IPS DF 4.7 (cell line): Measurements from ENCODE around the gene VASH1.
"Not testable (repeated sequence)": the region's sequence is repeated elsewhere in the genome, so short reads cannot be mapped to it uniquely, and the experiment has no call there.

Experiments used
- DNase-seq: peaks from one replicate; pipeline ENCODE4 v3.0.0-alpha.2; 2013; ENCODE audit warnings: low spot score; ENCODE audit errors: extremely low read depth

Gene VASH1

DNA sequence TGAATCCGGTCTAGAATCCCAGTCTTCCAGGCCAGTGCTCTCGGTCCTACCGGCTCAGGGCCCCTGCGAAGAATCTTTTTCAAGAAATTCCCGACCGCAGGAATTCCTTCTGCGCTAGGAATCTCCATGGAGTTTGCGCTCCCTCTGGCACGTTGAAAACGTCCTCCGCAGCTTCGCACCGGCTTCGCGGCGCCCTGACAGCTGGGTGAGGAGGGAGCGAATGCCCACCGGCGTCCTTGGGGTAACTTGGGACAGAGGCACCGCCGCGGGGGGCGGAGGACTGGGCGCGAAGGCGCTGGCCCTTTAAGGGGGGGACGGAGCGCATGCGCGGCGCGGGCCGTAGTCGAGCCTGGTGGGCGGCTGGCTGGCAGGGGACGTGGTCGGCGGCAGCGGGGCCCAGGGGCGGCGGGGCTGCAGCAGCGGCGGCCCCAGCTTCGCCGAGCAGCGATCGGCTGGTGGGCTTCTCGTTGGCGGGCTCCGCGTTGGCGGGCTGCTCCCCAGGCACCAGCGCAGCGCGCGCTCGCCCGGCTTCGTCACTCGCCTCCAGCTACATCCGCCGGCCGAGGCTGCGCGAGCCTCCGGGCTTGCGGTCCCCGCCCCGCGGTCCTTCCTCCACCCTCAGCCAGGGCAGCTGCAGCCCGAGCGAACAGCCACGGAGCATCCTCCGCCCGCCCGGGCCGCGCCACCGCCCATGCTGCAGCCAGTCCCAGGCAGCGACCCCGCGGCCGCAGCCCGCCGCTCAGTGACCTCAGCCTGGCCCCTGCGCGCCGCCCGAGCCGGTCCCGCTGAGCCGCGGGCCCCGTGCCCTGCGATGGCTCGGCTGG lies at the start of gene VASH1:
Gene VASH1, plus strand, starts transcription at position 333 of the 824 bp plus-strand sequence. CDS start 1,354 bp downstream, outside the sequence.
- DNase-seq, result no peak

- no peak for DNase-seq
Observed at GRCh38 chr14:76713121-76713520, 48.1 kb upstream of the VASH1 start.

- no peak for DNase-seq
Observed at GRCh38 chr14:76714470-76714869, 46.8 kb upstream of the VASH1 start.

DNA sequence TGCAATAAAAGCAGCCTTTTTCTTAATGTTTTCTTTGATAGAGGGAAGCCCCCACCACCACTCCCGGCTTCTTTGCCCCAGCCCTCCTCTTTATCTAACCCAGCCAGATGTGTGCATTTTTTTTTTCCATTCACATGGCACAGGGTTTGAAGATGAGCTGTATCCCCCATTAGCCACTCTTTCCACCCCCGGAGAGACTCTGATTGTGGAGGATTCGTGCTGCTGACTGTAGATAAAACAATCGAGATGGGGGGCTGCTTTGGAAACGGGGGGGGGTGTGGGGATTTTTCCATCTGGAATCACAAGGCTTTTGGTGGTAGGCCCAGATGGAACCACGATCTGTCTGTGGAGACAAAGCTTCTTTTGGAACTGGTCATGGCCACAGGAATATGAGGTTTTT lies 46.2 kb upstream of the VASH1 start:
- DNase-seq, result no peak

- DNase-seq, result no peak
Observed at GRCh38 chr14:76715511-76716081, 45.7 kb upstream of the VASH1 start.

GRCh38 chr14:76716285-76716684 lies 45.0 kb upstream of the VASH1 start:
- no peak for DNase-seq

DNA sequence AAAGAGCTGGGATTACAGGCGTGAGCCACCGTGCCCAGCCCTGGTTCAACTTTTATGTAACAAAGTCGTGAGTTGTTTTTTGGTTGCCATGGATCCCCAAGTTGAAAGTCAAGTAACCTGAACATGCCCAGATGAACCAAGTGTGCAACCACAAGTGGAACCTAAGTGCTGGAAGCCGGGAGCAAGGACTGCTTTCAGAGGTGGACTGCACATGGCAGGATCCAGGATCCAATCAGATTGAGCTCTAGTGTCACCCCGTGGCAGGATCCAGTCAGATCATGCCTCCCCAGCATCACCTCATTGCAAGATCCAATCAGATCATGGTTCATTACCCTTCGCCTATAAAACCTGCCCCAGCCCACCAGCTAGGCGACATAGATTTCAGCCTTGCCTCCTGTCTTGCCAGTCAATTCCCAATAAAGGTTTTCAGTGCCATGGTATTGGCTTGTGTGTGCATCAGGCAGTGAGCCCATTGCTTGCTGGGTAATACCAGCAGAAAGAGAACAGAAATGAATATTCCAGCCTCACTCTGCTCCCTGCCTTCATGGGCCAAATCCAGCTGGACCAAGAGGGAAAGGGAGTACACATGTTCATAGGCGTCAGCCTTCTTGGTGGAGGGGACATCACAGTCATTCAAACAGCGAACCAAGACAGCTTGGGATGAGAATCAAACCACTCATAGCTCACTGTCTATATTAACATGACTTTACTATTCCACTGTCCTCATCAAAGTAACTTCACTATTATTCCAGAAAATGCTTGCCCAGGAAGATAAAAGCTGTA lies 43.6 kb upstream of the VASH1 start:
- no peak for DNase-seq

GRCh38 chr14:76718306-76719040 lies 42.8 kb upstream of the VASH1 start:
- DNase-seq, result no peak

GRCh38 chr14:76719666-76720065 lies 41.6 kb upstream of the VASH1 start:
- DNase-seq, result no peak

DNA sequence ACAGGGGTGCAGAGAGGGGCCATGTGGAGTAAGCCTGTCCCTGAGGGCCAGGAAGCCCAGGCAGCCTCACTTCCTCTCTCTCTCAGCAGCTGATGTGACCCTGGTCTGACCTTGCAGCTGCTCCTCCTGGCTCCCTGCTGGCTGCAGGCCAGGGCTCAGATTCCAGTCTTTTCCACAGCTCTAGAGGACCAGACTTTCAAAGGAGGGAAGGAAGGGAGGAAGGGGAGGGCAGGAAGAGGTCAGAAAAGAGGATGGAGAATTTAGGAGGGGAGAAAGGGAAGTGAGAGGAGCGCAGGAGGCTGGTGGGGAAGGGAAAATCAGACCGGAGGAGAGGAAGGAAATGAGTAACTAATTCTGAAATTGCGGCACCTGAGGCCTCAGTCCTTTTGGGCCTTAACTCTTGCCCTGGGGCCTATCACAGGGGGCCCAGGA lies 40.9 kb upstream of the VASH1 start:
- no peak for DNase-seq

GRCh38 chr14:76721506-76721905 lies 39.8 kb upstream of the VASH1 start:
- DNase-seq, result not testable (repeated sequence)

- no peak for DNase-seq
Observed at GRCh38 chr14:76724651-76725550, 36.4 kb upstream of the VASH1 start.

GRCh38 chr14:76726551-76726970 lies 34.7 kb upstream of the VASH1 start:
- DNase-seq, result no peak

- DNase-seq, result no peak
Observed at GRCh38 chr14:76727384-76727783, 33.9 kb upstream of the VASH1 start.

- DNase-seq, result no peak
Observed at GRCh38 chr14:76727901-76728300, 33.4 kb upstream of the VASH1 start.

- no peak for DNase-seq
Observed at GRCh38 chr14:76729258-76729657, 32.0 kb upstream of the VASH1 start.

GRCh38 chr14:76729953-76730505 lies 31.2 kb upstream of the VASH1 start:
- DNase-seq, result no peak

- not testable (repeated sequence) for DNase-seq
Observed at GRCh38 chr14:76734501-76734900, 26.8 kb upstream of the VASH1 start.

DNA sequence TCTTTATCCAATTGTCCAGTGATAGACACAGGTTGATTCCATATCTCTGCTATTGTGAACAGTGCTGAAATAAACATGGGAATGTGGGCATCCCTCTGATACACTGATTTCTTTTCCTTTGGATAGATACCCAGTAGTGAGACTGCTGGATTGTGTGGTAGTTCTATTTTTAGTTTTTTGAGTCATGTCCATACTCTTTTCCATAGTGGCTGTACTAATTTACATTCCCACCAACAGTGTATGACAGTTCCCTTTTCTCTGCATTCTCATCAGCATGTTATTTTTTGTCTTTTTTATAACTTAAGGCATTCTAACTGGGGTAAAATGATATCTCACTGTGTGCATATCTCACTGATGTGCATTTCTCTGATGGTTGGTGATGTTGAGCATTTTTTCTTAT lies 24.8 kb upstream of the VASH1 start:
- no peak for DNase-seq

GRCh38 chr14:76741074-76741473 lies 20.2 kb upstream of the VASH1 start:
- DNase-seq, result no peak
